ENCODE data around the gene TMEM217.
"Not testable (repeated sequence)": the region's sequence is repeated elsewhere in the genome, so short reads cannot be mapped to it uniquely, and the experiment has no call there.

The TMEM217 gene

GRCh38 chr6:37298958-37299357 is 41.0 kb upstream of the TMEM217 start:
- Histone ChIP-seq H3K27ac (ENCODE audit: insufficient read depth, low read length, poor library complexity, severe bottlenecking) (no peak overlapping the region), H3K4me3 (ENCODE audit: insufficient read depth, low read depth, low read length, poor library complexity, severe bottlenecking) (no peak overlapping the region), H3K36me3 (ENCODE audit: control insufficient read depth, insufficient read depth, low read length) (peaks cover 31% of the 10 kb centered on the region), H3K27me3 (replicated peaks; ENCODE audit: control insufficient read depth, insufficient read depth, low read length, poor library complexity, severe bottlenecking) (no peaks in the 10 kb centered on the region), H3K9me3 (ENCODE audit: control insufficient read depth, low read length) (no peaks in the 10 kb centered on the region), H3K4me1 (ENCODE audit: control insufficient read depth, insufficient read depth, low read length, poor library complexity, severe bottlenecking) (no peaks in the 10 kb centered on the region)
- no peak for DNase-seq

GRCh38 chr6:37297637-37298036 is 39.7 kb upstream of the TMEM217 start:
- not testable (repeated sequence) for H3K4me3 ChIP-seq (ENCODE audit: insufficient read depth, low read depth, low read length, poor library complexity, severe bottlenecking); H3K27ac ChIP-seq (ENCODE audit: insufficient read depth, low read length, poor library complexity, severe bottlenecking); H3K9me3 ChIP-seq (ENCODE audit: control insufficient read depth, low read length); DNase-seq; H3K27me3 ChIP-seq (replicated peaks; ENCODE audit: control insufficient read depth, insufficient read depth, low read length, poor library complexity, severe bottlenecking); H3K4me1 ChIP-seq (ENCODE audit: control insufficient read depth, insufficient read depth, low read length, poor library complexity, severe bottlenecking)
- H3K36me3 ChIP-seq (ENCODE audit: control insufficient read depth, insufficient read depth, low read length): peaks cover 34% of the 10 kb centered on the region

GRCh38 chr6:37293426-37293825 is 35.5 kb upstream of the TMEM217 start:
- Histone ChIP-seq H3K4me3 (ENCODE audit: insufficient read depth, low read depth, low read length, poor library complexity, severe bottlenecking) (no peak overlapping the region), H3K9me3 (ENCODE audit: control insufficient read depth, low read length) (no peaks in the 10 kb centered on the region), H3K27me3 (replicated peaks; ENCODE audit: control insufficient read depth, insufficient read depth, low read length, poor library complexity, severe bottlenecking) (no peaks in the 10 kb centered on the region), H3K27ac (ENCODE audit: insufficient read depth, low read length, poor library complexity, severe bottlenecking) (no peak overlapping the region), H3K36me3 (ENCODE audit: control insufficient read depth, insufficient read depth, low read length) (peaks cover 34% of the 10 kb centered on the region), H3K4me1 (ENCODE audit: control insufficient read depth, insufficient read depth, low read length, poor library complexity, severe bottlenecking) (peaks cover 10% of the 10 kb centered on the region)
- no peak for DNase-seq

- peak; percentile 2 to 9 (median 5) for DNase-seq
- Histone ChIP-seq H3K27me3 (replicated peaks; ENCODE audit: control insufficient read depth, insufficient read depth, low read length, poor library complexity, severe bottlenecking) (no peaks in the 10 kb centered on the region), H3K4me1 (ENCODE audit: control insufficient read depth, insufficient read depth, low read length, poor library complexity, severe bottlenecking) (peaks cover 10% of the 10 kb centered on the region), H3K9me3 (ENCODE audit: control insufficient read depth, low read length) (no peaks in the 10 kb centered on the region), H3K27ac (ENCODE audit: insufficient read depth, low read length, poor library complexity, severe bottlenecking) (no peak overlapping the region), H3K4me3 (ENCODE audit: insufficient read depth, low read depth, low read length, poor library complexity, severe bottlenecking) (no peak overlapping the region), H3K36me3 (ENCODE audit: control insufficient read depth, insufficient read depth, low read length) (peaks cover 45% of the 10 kb centered on the region)
Measured at GRCh38 chr6:37289931-37290330, 32.0 kb upstream of the TMEM217 start.

GRCh38 chr6:37288247-37288646 is 30.3 kb upstream of the TMEM217 start:
- Histone ChIP-seq H3K27me3 (replicated peaks; ENCODE audit: control insufficient read depth, insufficient read depth, low read length, poor library complexity, severe bottlenecking) (no peaks in the 10 kb centered on the region), H3K27ac (ENCODE audit: insufficient read depth, low read length, poor library complexity, severe bottlenecking) (no peak overlapping the region), H3K9me3 (ENCODE audit: control insufficient read depth, low read length) (no peaks in the 10 kb centered on the region), H3K4me1 (ENCODE audit: control insufficient read depth, insufficient read depth, low read length, poor library complexity, severe bottlenecking) (peaks cover 10% of the 10 kb centered on the region), H3K4me3 (ENCODE audit: insufficient read depth, low read depth, low read length, poor library complexity, severe bottlenecking) (no peak overlapping the region), H3K36me3 (ENCODE audit: control insufficient read depth, insufficient read depth, low read length) (peaks cover 49% of the 10 kb centered on the region)
- no peak for DNase-seq

- Histone ChIP-seq H3K27ac (ENCODE audit: insufficient read depth, low read length, poor library complexity, severe bottlenecking) (no peak overlapping the region), H3K27me3 (replicated peaks; ENCODE audit: control insufficient read depth, insufficient read depth, low read length, poor library complexity, severe bottlenecking) (no peaks in the 10 kb centered on the region), H3K4me3 (ENCODE audit: insufficient read depth, low read depth, low read length, poor library complexity, severe bottlenecking) (no peak overlapping the region), H3K36me3 (ENCODE audit: control insufficient read depth, insufficient read depth, low read length) (peaks cover 52% of the 10 kb centered on the region), H3K9me3 (ENCODE audit: control insufficient read depth, low read length) (no peaks in the 10 kb centered on the region), H3K4me1 (ENCODE audit: control insufficient read depth, insufficient read depth, low read length, poor library complexity, severe bottlenecking) (peaks cover 10% of the 10 kb centered on the region)
- DNase-seq: no peak
Measured at GRCh38 chr6:37287519-37288157, 29.7 kb upstream of the TMEM217 start.

- Histone ChIP-seq H3K27ac (ENCODE audit: insufficient read depth, low read length, poor library complexity, severe bottlenecking) (no peak overlapping the region), H3K9me3 (ENCODE audit: control insufficient read depth, low read length) (no peaks in the 10 kb centered on the region), H3K4me1 (ENCODE audit: control insufficient read depth, insufficient read depth, low read length, poor library complexity, severe bottlenecking) (peaks cover 10% of the 10 kb centered on the region), H3K4me3 (ENCODE audit: insufficient read depth, low read depth, low read length, poor library complexity, severe bottlenecking) (no peak overlapping the region), H3K27me3 (replicated peaks; ENCODE audit: control insufficient read depth, insufficient read depth, low read length, poor library complexity, severe bottlenecking) (no peaks in the 10 kb centered on the region), H3K36me3 (ENCODE audit: control insufficient read depth, insufficient read depth, low read length) (peaks cover 54% of the 10 kb centered on the region)
- no peak for DNase-seq
Measured at GRCh38 chr6:37285861-37286311, 27.9 kb upstream of the TMEM217 start.

- no peak for DNase-seq
- Histone ChIP-seq H3K27ac (ENCODE audit: insufficient read depth, low read length, poor library complexity, severe bottlenecking) (no peak overlapping the region), H3K27me3 (replicated peaks; ENCODE audit: control insufficient read depth, insufficient read depth, low read length, poor library complexity, severe bottlenecking) (no peaks in the 10 kb centered on the region), H3K4me3 (ENCODE audit: insufficient read depth, low read depth, low read length, poor library complexity, severe bottlenecking) (no peak overlapping the region), H3K4me1 (ENCODE audit: control insufficient read depth, insufficient read depth, low read length, poor library complexity, severe bottlenecking) (peaks cover 10% of the 10 kb centered on the region), H3K9me3 (ENCODE audit: control insufficient read depth, low read length) (no peaks in the 10 kb centered on the region), H3K36me3 (ENCODE audit: control insufficient read depth, insufficient read depth, low read length) (peaks cover 57% of the 10 kb centered on the region)
Measured at GRCh38 chr6:37284781-37285180, 26.8 kb upstream of the TMEM217 start.

- H3K27me3 ChIP-seq (replicated peaks; ENCODE audit: control insufficient read depth, insufficient read depth, low read length, poor library complexity, severe bottlenecking): no peaks in the 10 kb centered on the region
- no peak for DNase-seq
- H3K4me3 ChIP-seq (ENCODE audit: insufficient read depth, low read depth, low read length, poor library complexity, severe bottlenecking): no peak overlapping the region
- H3K4me1 ChIP-seq (ENCODE audit: control insufficient read depth, insufficient read depth, low read length, poor library complexity, severe bottlenecking): no peaks in the 10 kb centered on the region
- H3K9me3 ChIP-seq (ENCODE audit: control insufficient read depth, low read length): no peaks in the 10 kb centered on the region
- peaks cover 62% of the 10 kb centered on the region for H3K36me3 ChIP-seq (ENCODE audit: control insufficient read depth, insufficient read depth, low read length)
- no peak overlapping the region for H3K27ac ChIP-seq (ENCODE audit: insufficient read depth, low read length, poor library complexity, severe bottlenecking)
Measured at GRCh38 chr6:37283671-37284151, 25.8 kb upstream of the TMEM217 start.

- peaks cover 62% of the 10 kb centered on the region for H3K36me3 ChIP-seq (ENCODE audit: control insufficient read depth, insufficient read depth, low read length)
Measured at GRCh38 chr6:37283268-37283667, 25.3 kb upstream of the TMEM217 start.

More at GRCh38 chr6:37283268-37283667, 25.3 kb upstream of the TMEM217 start:
- DNase-seq: no peak
- H3K27me3 ChIP-seq (replicated peaks; ENCODE audit: control insufficient read depth, insufficient read depth, low read length, poor library complexity, severe bottlenecking): no peaks in the 10 kb centered on the region
- no peak overlapping the region for H3K27ac ChIP-seq (ENCODE audit: insufficient read depth, low read length, poor library complexity, severe bottlenecking)
- no peak overlapping the region for H3K4me3 ChIP-seq (ENCODE audit: insufficient read depth, low read depth, low read length, poor library complexity, severe bottlenecking)
- H3K4me1 ChIP-seq (ENCODE audit: control insufficient read depth, insufficient read depth, low read length, poor library complexity, severe bottlenecking): no peaks in the 10 kb centered on the region
- H3K9me3 ChIP-seq (ENCODE audit: control insufficient read depth, low read length): no peaks in the 10 kb centered on the region

Data from effector memory CD4-positive, alpha-beta T cell (primary cell).